Stimulated activated CD8-positive, alpha-beta memory T cell treated with anti-CD3 and anti-CD28 coated beads, Interleukin-15, amount 100 ng/mL, for 4 hours (primary cell): ENCODE measurements around the gene HIPK3.

Source experiments
- DNase-seq, 2 donors: peaks; one replicate each; pipeline ENCODE4 v3.0.0-alpha.2; 2020; ENCODE audit warnings: low read depth in 2 of 2

HIPK3 gene

DNA sequence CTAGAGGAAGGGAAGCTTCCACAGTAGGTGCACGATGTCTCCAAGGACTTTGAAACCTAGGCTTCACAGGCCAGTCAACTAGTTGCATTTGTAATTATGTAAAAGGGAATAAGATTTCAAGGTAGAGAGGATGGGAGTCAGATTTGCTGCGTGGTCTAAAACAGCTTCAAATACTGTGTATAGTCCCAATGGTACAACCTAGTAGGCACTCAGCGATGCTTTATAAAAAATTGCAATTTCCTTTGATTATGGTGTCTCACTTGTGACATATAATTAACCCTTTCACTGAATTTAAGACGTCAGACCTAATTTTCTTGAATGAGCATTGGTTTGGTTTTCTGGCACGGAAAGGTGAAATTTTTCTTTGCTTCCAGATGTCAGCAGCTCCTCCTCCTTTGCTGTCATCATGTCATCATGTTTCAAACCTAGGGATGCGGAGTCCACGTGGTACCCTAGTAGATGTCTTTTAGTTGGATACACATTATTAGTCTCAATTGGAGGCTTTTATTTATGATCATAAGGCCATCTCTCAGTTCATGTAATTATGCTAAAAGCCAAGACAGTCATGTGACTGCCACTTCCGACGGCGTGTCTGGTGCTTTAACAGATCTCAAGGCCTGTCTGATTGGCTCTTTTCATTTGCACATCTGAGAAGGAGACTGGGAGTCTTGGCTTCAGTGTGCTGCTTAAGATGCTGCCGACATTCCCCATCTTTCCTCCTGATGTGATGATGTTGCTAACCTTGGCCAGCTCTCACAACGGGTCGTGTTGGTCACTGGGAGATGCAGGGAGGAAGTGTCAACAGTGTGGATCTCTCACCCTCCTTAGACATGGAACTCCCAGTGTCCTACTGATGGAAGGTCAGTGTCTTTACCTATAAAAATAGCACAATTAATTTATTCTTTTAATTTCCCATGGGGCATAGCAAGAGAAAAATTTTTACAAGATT is 134.0 kb downstream of the HIPK3 start:
- DNase-seq: no peak

DNA sequence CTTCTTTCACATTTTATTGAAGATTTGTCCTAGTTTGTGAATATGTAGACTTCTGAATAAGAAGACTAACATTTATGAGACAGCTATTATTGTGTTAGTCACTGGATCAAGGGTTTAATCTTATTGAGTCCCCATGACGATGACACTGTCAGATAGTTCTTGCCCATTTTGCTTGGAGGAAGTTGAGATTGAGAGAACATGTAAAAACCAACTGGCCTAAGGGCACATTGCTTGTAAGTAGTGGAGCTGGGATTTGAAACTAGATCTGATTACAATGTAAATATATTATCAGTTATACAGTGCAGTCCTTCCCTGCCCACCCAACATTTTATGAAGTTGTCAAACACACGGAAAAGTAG is 134.7 kb downstream of the HIPK3 start:
- no peak for DNase-seq

DNA sequence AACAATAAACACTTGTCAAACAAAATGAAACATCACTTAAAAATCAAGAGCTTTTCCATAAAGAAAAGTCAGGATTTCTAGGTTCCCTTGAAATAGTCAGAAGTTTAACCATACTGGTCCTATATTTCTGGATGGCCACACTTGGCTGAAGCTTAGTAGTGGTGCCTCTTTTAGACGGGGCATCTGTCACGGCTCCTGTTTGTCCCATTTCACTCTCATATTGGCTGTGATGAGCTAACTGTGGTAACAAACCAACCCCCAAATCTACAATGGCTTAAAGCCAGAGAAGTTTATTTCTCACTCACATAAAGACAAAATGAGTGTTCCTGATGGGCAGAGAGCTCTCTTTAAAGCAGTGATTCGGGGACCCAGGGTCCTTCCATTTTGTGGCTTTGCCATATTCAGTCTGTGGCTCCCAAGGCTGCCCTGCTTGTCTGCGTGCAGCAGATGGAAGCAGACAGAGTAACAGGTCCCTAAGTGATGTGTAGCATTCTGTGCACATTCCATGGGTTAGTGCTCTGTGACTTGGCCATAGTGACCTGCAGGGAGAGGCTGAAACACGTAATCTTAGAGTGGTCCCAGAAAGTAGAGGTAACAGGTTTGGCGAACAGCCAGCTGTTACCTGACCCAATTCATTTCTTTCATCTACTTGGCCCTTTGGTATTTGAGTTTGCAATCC is 137.4 kb downstream of the HIPK3 start:
- DNase-seq: no peak

DNA sequence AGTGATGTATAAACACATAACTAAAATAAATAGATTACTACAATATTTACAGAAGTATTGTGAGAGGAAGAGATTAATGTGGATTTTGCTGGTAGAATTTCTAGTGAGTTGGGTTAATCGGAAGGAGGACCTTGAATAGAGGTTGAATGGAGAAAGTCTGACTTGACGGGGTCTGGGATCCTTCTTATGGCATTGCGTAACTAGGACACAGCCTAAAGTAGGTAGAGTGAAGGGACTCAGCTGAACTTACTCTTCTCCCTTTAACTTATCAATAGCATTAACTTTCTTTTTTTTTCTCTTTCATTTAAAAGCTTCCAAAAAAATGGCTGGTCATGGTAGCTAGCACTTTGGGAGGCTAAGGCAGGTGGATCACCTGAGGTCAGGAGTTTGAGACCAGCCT is 139.2 kb downstream of the HIPK3 start:
- DNase-seq: no peak

DNA sequence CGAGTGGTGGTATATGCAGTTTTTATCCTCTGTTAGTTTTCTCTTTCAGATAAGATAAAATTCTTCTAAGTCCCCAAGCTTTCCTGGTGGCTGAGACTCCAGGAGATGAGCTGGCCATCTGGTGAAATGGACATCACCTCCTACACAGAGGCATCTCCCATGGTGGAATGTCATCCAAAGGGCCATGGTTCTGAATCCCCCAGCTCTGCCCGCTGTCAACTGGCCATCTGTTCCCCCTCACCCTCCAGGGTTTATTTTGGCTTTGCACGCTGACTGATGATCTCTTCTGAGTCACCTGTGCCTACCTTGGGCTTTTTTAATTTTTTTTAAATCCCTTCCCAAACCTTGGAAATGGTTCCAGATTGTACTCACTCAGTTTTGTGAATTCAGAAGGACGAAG is 142.2 kb downstream of the HIPK3 start:
- no peak for DNase-seq

DNA sequence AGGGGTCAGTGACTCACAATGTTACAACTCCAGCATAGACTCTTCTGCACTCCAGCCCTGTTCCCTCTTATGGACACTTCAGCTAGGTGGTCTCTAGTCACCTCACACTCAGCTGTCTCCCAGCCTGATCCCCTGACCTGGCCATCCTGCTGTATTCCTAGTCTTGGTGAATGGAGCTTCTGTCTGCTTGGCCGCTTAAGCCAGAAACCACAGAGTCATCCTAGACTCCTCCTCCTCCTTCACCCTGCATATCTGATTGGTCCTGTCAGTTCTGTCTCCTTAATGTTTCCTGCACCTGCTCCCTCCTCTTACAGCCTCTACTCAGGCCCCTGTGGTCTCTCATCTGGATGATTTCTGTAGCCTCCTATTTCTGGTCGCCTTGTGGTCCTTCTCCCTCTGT is 144.9 kb downstream of the HIPK3 start:
- DNase-seq: no peak

DNA sequence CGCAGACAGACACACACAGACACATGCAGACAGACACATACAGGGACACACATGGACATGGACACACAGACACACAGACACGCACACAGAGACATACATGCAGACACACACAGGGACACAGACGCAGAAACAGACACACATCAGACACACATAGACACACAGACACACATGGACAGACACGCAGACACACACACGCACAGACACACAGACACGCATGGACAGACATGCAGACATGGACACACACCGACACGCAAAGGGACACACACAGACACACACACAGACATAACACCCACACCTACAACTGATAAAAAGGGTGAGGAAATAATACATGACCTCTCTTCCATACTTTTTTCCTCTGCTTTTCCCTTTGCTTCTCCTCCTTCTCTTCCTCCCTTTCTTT is 146.2 kb downstream of the HIPK3 start:
- no peak for DNase-seq

DNA sequence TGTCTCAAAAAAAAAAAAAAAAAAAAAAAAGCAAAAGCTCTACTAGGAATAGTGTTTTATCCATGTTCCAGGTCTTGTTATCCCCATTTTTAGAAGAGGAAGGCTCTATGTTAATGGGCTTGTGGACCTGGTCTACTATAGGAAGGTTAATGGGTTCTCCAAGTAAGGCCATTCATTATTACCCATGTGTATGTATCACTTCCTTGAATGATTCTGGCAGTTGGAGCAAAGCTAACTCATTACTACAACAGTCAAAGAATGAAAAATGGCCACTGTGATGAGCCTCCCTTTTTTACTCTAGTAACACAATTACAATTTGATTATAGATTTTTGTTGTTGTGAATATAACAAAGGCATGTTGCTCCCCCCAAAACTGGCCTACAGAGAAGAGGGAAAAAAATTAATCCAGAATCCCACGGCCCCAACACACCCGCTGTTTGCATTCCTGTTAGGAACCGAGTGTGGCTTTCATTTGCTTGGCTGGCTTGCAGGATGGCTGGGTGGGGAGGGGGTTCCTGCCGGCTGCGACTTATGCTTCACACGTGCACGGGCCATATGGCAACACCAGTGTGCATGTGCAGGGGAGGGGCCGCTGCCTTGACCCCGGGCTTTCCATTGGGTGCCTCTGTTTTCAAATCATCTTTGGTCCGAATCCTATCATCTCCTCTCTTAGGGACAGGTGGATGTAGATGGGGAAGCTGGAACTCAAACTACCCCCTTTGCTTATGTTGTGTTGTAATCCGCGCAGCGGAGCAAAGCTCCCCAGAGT is 148.8 kb downstream of the HIPK3 start:
- no peak for DNase-seq
